ENCODE measurements around the gene MYO5B.

- TF ChIP-seq CTCF (IDR thresholded peaks at IDR 0.05): no peak
- TF ChIP-seq POLR2A (IDR thresholded peaks at IDR 0.05): no peak
- no peak for TF ChIP-seq POLR2AphosphoS5 (IDR thresholded peaks at IDR 0.05; ENCODE audit: insufficient read depth in 1 of 2, low read depth in 1 of 2)
These were observed 315.7 kb downstream of the MYO5B start for GRCh38 chr18:49879271-49879580.
